Liver (tissue), 9 donors: ENCODE results near the gene DYSF. TPM values are rescaled to one million over a fixed set of nuclear protein-coding genes. Genes with fewer than 3 reads are reported as not detected.

Experiments used
- DNase-seq: peaks from one replicate; pipeline ENCODE4 v3.0.0-alpha.2; 2017; ENCODE audit warnings: low spot score
- H3K27ac ChIP-seq, 2 donors: one replicate each; pipeline ENCODE4 v1.7.0; 2013; ENCODE audit warnings: inconsistent platforms in 2 of 2, low read length in 2 of 2, control low read depth in 1 of 2, low read depth in 1 of 2, mild to moderate bottlenecking in 1 of 2
- H3K27me3 ChIP-seq, 4 donors: one replicate each; pipeline versions ENCODE4 v1.6.1 to v1.7.0; 2013; ENCODE audit warnings: low read length in 3 of 4, inconsistent platforms in 1 of 4, mild to moderate bottlenecking in 1 of 4, moderate library complexity in 1 of 4; ENCODE audit not compliant: control insufficient read depth in 4 of 4, insufficient read depth in 4 of 4
- H3K36me3 ChIP-seq, 4 donors: one replicate each; pipeline versions ENCODE4 v1.6.1 to v1.7.0; 2013; ENCODE audit warnings: low read length in 3 of 4, mild to moderate bottlenecking in 3 of 4, low read depth in 1 of 4, moderate library complexity in 1 of 4; ENCODE audit not compliant: control insufficient read depth in 4 of 4, insufficient read depth in 3 of 4
- H3K4me1 ChIP-seq, 4 donors: one replicate each; pipeline versions ENCODE4 v1.6.1 to v1.7.0; 2013; ENCODE audit warnings: low read length in 3 of 4, mild to moderate bottlenecking in 3 of 4, moderate library complexity in 1 of 4; ENCODE audit not compliant: control insufficient read depth in 4 of 4, insufficient read depth in 4 of 4
- H3K4me3 ChIP-seq, 3 donors: one replicate each; pipeline versions ENCODE4 v1.6.1 to v1.7.0; 2013; ENCODE audit warnings: low read length in 3 of 3, control low read depth in 1 of 3, low read depth in 1 of 3, mild to moderate bottlenecking in 1 of 3
- H3K9ac ChIP-seq, 2 donors: one replicate each; pipeline ENCODE4 v1.7.0; 2013; ENCODE audit warnings: low read length in 2 of 2, mild to moderate bottlenecking in 2 of 2, moderate library complexity in 2 of 2, control low read depth in 1 of 2, low read depth in 1 of 2
- H3K9me3 ChIP-seq, 4 donors: one replicate each; pipeline versions ENCODE4 v1.6.1 to v1.7.0; 2013; ENCODE audit warnings: low read length in 3 of 4; ENCODE audit not compliant: control insufficient read depth in 4 of 4
- ATF3 ChIP-seq: IDR thresholded peaks from 2 replicates; pipeline ENCODE4 v1.6.1; 2016; ENCODE audit warnings: antibody characterized with exemption
- CTCF ChIP-seq: fragments of 150-350 bp; IDR thresholded peaks from 2 replicates; pipeline ENCODE4 v1.5.1; 2017; ENCODE audit warnings: improper control_type of control experiment, low read depth, low read length; ENCODE audit not compliant: missing input control
- EGR1 ChIP-seq, 2 donors: IDR thresholded peaks; 2 replicates each; pipeline ENCODE4 v1.6.1; 2016 to 2018; ENCODE audit warnings: antibody characterized with exemption in 2 of 2, low read depth in 2 of 2
- FOXA1 ChIP-seq: IDR thresholded peaks from 2 replicates; pipeline ENCODE4 v1.6.1; 2016; ENCODE audit warnings: antibody characterized with exemption
- FOXA2 ChIP-seq: IDR thresholded peaks from 2 replicates; pipeline ENCODE4 v1.6.1; 2016; ENCODE audit warnings: antibody characterized with exemption
- HNF4A ChIP-seq, 2 donors: conservative IDR thresholded peaks; 2 replicates each; pipeline ENCODE4 v1.6.1; 2016; ENCODE audit warnings: antibody characterized with exemption in 2 of 2, mild to moderate bottlenecking in 2 of 2
- HNF4G ChIP-seq: IDR thresholded peaks from 2 replicates; pipeline ENCODE4 v1.6.1; 2016; ENCODE audit warnings: antibody characterized with exemption
- NR2F2 ChIP-seq: IDR thresholded peaks from 2 replicates; pipeline ENCODE4 v1.6.1; 2016; ENCODE audit warnings: antibody characterized with exemption
- RAD21 ChIP-seq, 2 donors: IDR thresholded peaks; 2 replicates each; pipeline ENCODE4 v1.6.1; 2016; ENCODE audit warnings: antibody characterized with exemption in 2 of 2, mild to moderate bottlenecking in 2 of 2
- RXRA ChIP-seq, 2 donors: IDR thresholded peaks; 2 replicates each; pipeline ENCODE4 v1.6.1; 2017 to 2018; ENCODE audit warnings: antibody characterized with exemption in 2 of 2, mild to moderate bottlenecking in 1 of 2
- TAF1 ChIP-seq: conservative IDR thresholded peaks from 2 replicates; pipeline ENCODE4 v1.6.1; 2016; ENCODE audit warnings: antibody characterized with exemption, mild to moderate bottlenecking
- YY1 ChIP-seq: IDR thresholded peaks from 2 replicates; pipeline ENCODE4 v1.6.1; 2016; ENCODE audit warnings: antibody characterized with exemption, mild to moderate bottlenecking
- WGBS: extraction: QIAGEN DNeasy Blood & Tissue Kit; methylation state at CpG from one replicate; pipeline ENCODE4 v1.1.7; 2013; 5-methylcytosine and 5-hydroxymethylcytosine counted together
- polyA plus RNA-seq, 2 donors: library from polyadenylated mRNA; stranded (reverse) in 1 of 2; unstranded in 1 of 2; fragments of 200-250 nt in 1 of 2; fragments of >200 nt in 1 of 2; fragmentation: Nextera tagmentation in 1 of 2; extraction: Ambion mirVana in 1 of 2; gene quantifications; one replicate each; pipeline versions ENCODE4 v1.2.1 to v1.2.3, GENCODE V29; 2013 to 2015
- total RNA-seq, 2 donors: library from RNA; depleted of rRNA; stranded (reverse); fragments of >200 nt; gene quantifications; one replicate each; pipeline ENCODE4 v1.2.3, GENCODE V29; 2014
- donor health status: healthy.
- donor health status: healthy.
- donor health status: healthy.
- donor health status: healthy.
- donor health status: healthy.

DYSF gene
- total and polyA plus RNA-seq, 4 donors, result 8.5 to 20.8 (median 13.6) TPM

GRCh38 chr2:71599038-71599437 lies 145.7 kb downstream of the DYSF start:
- TF ChIP-seq FOXA2, result no peak
- no peak for TF ChIP-seq CTCF
- TF ChIP-seq FOXA1, result no peak
- TF ChIP-seq RAD21 (IDR thresholded peaks at IDR 0.05), result no peak
- no peak for TF ChIP-seq YY1
- TF ChIP-seq ATF3, result no peak
- TF ChIP-seq RXRA (IDR thresholded peaks at IDR 0.05), result no peak
- no peaks in the 10 kb centered on the region for H3K4me1 ChIP-seq
- no peak overlapping the region for H3K27ac ChIP-seq
- no peak for DNase-seq
- no peaks in the 10 kb centered on the region for H3K9me3 ChIP-seq
- H3K36me3 ChIP-seq, result peaks cover 0 to 15% (median 7%) of the 10 kb centered on the region in 4 donors
- H3K9ac ChIP-seq, result no peak overlapping the region
- H3K27me3 ChIP-seq, result no peaks in the 10 kb centered on the region
- WGBS, result 87% methylated on average over 8 of the region's 8 CpGs
- H3K4me3 ChIP-seq, result no peak overlapping the region

- Histone ChIP-seq H3K4me1 (no peaks in the 10 kb centered on the region), H3K4me3 (no peak overlapping the region), H3K9ac (no peak overlapping the region), H3K27ac (no peak overlapping the region), H3K36me3 (peaks cover 0 to 15% (median 7%) of the 10 kb centered on the region in 4 donors), H3K27me3 (no peaks in the 10 kb centered on the region), H3K9me3 (no peaks in the 10 kb centered on the region)
- DNase-seq, result no peak
- 94% methylated on average over 13 of the region's 13 CpGs for WGBS
- no peak for TF ChIP-seq HNF4G
- no peak for TF ChIP-seq FOXA2
- TF ChIP-seq RXRA (IDR thresholded peaks at IDR 0.05), result no peak
- TF ChIP-seq RAD21 (IDR thresholded peaks at IDR 0.05), result no peak
- no peak for TF ChIP-seq EGR1 (IDR thresholded peaks at IDR 0.05; ENCODE audit: low read depth in 2 of 2)
- TF ChIP-seq HNF4A (conservative IDR thresholded peaks at IDR 0.05), result no peak
- no peak for TF ChIP-seq ATF3
- no peak for TF ChIP-seq YY1
- no peak for TF ChIP-seq NR2F2
- no peak for TF ChIP-seq FOXA1
- no peak for TF ChIP-seq TAF1
These were observed 146.4 kb downstream of the DYSF start for GRCh38 chr2:71599646-71600236.

GRCh38 chr2:71600555-71600954 lies 147.2 kb downstream of the DYSF start:
- TF ChIP-seq TAF1 (no peak), NR2F2 (no peak), FOXA1 (no peak), RAD21 (IDR thresholded peaks at IDR 0.05) (no peak)
- Histone ChIP-seq H3K9me3 (no peaks in the 10 kb centered on the region), H3K4me1 (no peaks in the 10 kb centered on the region), H3K36me3 (peaks cover 0 to 14% (median 5%) of the 10 kb centered on the region in 4 donors), H3K27me3 (no peaks in the 10 kb centered on the region), H3K27ac (no peak overlapping the region), H3K4me3 (no peak overlapping the region), H3K9ac (no peak overlapping the region)
- no peak for DNase-seq
- 97% methylated on average over 9 of the region's 9 CpGs for WGBS
